IPS-18c (cell line): Measurements from ENCODE around the gene NARF.

Experiments used
- H3K4me3 ChIP-seq: 2 replicates; pipeline ENCODE4 v1.7.0; 2013; ENCODE audit warnings: low read depth, mild to moderate bottlenecking, low read length, moderate library complexity; ENCODE audit not compliant: insufficient read depth
- H3K9me3 ChIP-seq: one replicate; pipeline ENCODE4 v1.6.1; 2013; ENCODE audit warnings: mild to moderate bottlenecking, low read length, moderate library complexity; ENCODE audit not compliant: control insufficient read depth, insufficient read depth

NARF gene

GRCh38 chr17:82487910-82488309 lies 29.4 kb downstream of the NARF start:
- H3K9me3 ChIP-seq: peaks cover 6% of the 10 kb centered on the region
- no peak overlapping the region for H3K4me3 ChIP-seq

GRCh38 chr17:82489117-82489516 lies 30.6 kb downstream of the NARF start:
- peaks cover 6% of the 10 kb centered on the region for H3K9me3 ChIP-seq
- no peak overlapping the region for H3K4me3 ChIP-seq

GRCh38 chr17:82489851-82490511 lies 31.4 kb downstream of the NARF start:
- Histone ChIP-seq H3K9me3 (peaks cover 6% of the 10 kb centered on the region), H3K4me3 (no peak overlapping the region)

GRCh38 chr17:82490512-82491195 lies 32.1 kb downstream of the NARF start:
- H3K9me3 ChIP-seq: peaks cover 5% of the 10 kb centered on the region
- H3K4me3 ChIP-seq: no peak overlapping the region

GRCh38 chr17:82491196-82491530 lies 32.6 kb downstream of the NARF start:
- Histone ChIP-seq H3K9me3 (peaks cover 3% of the 10 kb centered on the region), H3K4me3 (no peak overlapping the region)

- Histone ChIP-seq H3K4me3 (no peak overlapping the region), H3K9me3 (peaks cover 4% of the 10 kb centered on the region)
Observed at GRCh38 chr17:82491533-82491932, 33.0 kb downstream of the NARF start.

- Histone ChIP-seq H3K9me3 (peaks cover 4% of the 10 kb centered on the region), H3K4me3 (no peak overlapping the region)
Observed at GRCh38 chr17:82492643-82493225, 34.2 kb downstream of the NARF start.

GRCh38 chr17:82493226-82493781 lies 34.8 kb downstream of the NARF start:
- Histone ChIP-seq H3K9me3 (peaks cover 4% of the 10 kb centered on the region), H3K4me3 (no peak overlapping the region)

- Histone ChIP-seq H3K4me3 (peak overlapping the region; percentile 6; the same call in 1 of the 2 replicates), H3K9me3 (peaks cover 4% of the 10 kb centered on the region)
Observed at GRCh38 chr17:82494236-82495055, 35.9 kb downstream of the NARF start.

- Histone ChIP-seq H3K4me3 (no peak overlapping the region), H3K9me3 (peaks cover 2% of the 10 kb centered on the region)
Observed at GRCh38 chr17:82495844-82496528, 37.4 kb downstream of the NARF start.

- Histone ChIP-seq H3K4me3 (peak overlapping the region; percentile 71), H3K9me3 (peaks cover 2% of the 10 kb centered on the region)
Observed at GRCh38 chr17:82496529-82497434, 38.2 kb downstream of the NARF start.

- H3K4me3 ChIP-seq: peak overlapping the region; percentile 58
Observed at GRCh38 chr17:82497483-82498405, 39.2 kb downstream of the NARF start.

GRCh38 chr17:82502207-82502606 lies 43.7 kb downstream of the NARF start:
- no peak overlapping the region for H3K4me3 ChIP-seq
- H3K9me3 ChIP-seq: no peaks in the 10 kb centered on the region

More at GRCh38 chr17:82497483-82498405, 39.2 kb downstream of the NARF start:
- peaks cover 2% of the 10 kb centered on the region for H3K9me3 ChIP-seq

- no peak overlapping the region for H3K4me3 ChIP-seq
- no peaks in the 10 kb centered on the region for H3K9me3 ChIP-seq
Observed at GRCh38 chr17:82503094-82503727, 44.7 kb downstream of the NARF start.
